Cardiac muscle cell (in vitro differentiated cells and primary cell): Measurements from ENCODE around the gene NTNG1. TPM values are rescaled to one million over a fixed set of nuclear protein-coding genes. Genes with fewer than 3 reads are reported as not detected.

Experiments used
- DNase-seq, 2 donors: peaks; one replicate each; pipeline versions ENCODE4 v3.0.0 to v3.0.0-alpha.2; 2010 to 2017; ENCODE audit warnings: low read depth in 1 of 2, low spot score in 1 of 2
- H3K27ac ChIP-seq: fragments of 200-600 bp; sonication (generic); 2 replicates; pipeline ENCODE4 v1.5.1; 2016
- H3K27me3 ChIP-seq: fragments of 200-600 bp; sonication (generic); 2 replicates; pipeline ENCODE4 v1.6.0; 2016; ENCODE audit warnings: control low read depth
- H3K36me3 ChIP-seq: fragments of 200-600 bp; sonication (generic); 2 replicates; pipeline ENCODE4 v1.5.1; 2016; ENCODE audit warnings: control low read depth
- H3K4me1 ChIP-seq: fragments of 200-600 bp; sonication (generic); 2 replicates; pipeline ENCODE4 v1.8.1; 2017; ENCODE audit warnings: low read depth, mild to moderate bottlenecking, mixed run types
- H3K4me3 ChIP-seq: fragments of 200-600 bp; sonication (generic); 2 replicates; pipeline ENCODE4 v1.5.1; 2016; ENCODE audit warnings: mild to moderate bottlenecking
- H3K9me3 ChIP-seq: fragments of 200-600 bp; sonication (generic); 2 replicates; pipeline ENCODE4 v1.5.1; 2017; ENCODE audit warnings: low read depth, mild to moderate bottlenecking, control low read depth
- polyA plus RNA-seq: library from polyadenylated mRNA; unstranded; fragments of >200 nt; fragmentation: Nextera tagmentation; extraction: Ambion mirVana; gene quantifications from 2 replicates; pipeline ENCODE4 v1.2.1, GENCODE V29; 2016
- total RNA-seq: library from RNA; depleted of rRNA; stranded (reverse); fragments of >200 nt; gene quantifications from 2 replicates; pipeline ENCODE4 v1.2.3, GENCODE V29; 2016
- TF ChIP-seq, protein P1 (sequence below): IDR thresholded peaks from 2 replicates; pipeline ENCODE4 v1.5.1; 2012; ENCODE audit warnings: low read depth, mild to moderate bottlenecking, low read length

The NTNG1 gene
- total and polyA plus RNA-seq, 2 experiments from 2014 or later, result 0.12 TPM; not detected in 1

DNA sequence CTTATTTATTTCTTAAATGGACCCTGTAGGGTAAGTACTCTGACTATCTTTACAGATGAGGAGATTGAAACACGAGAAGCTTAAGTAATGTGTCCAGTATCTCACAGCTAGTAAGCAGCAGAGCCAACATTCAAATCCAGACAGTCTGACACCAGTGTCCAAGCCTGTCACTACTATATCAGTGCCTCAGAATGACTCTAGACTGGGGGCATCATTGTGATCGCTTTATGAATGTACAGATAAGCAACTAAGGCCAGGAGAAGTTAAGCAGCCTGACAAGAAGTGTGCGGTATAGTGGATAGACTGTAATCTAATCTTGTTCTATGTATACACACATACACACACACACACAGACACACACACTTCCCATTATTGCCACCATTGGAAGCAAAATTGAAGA, 158.7 kb downstream of the NTNG1 start:
- Histone ChIP-seq H3K4me3 (no peak overlapping the region), H3K4me1 (no peaks in the 10 kb centered on the region), H3K9me3 (no peaks in the 10 kb centered on the region), H3K27me3 (peaks cover 4% of the 10 kb centered on the region), H3K27ac (no peak overlapping the region), H3K36me3 (no peaks in the 10 kb centered on the region)
- DNase-seq, result no peak
- TF ChIP-seq, protein P1, sequence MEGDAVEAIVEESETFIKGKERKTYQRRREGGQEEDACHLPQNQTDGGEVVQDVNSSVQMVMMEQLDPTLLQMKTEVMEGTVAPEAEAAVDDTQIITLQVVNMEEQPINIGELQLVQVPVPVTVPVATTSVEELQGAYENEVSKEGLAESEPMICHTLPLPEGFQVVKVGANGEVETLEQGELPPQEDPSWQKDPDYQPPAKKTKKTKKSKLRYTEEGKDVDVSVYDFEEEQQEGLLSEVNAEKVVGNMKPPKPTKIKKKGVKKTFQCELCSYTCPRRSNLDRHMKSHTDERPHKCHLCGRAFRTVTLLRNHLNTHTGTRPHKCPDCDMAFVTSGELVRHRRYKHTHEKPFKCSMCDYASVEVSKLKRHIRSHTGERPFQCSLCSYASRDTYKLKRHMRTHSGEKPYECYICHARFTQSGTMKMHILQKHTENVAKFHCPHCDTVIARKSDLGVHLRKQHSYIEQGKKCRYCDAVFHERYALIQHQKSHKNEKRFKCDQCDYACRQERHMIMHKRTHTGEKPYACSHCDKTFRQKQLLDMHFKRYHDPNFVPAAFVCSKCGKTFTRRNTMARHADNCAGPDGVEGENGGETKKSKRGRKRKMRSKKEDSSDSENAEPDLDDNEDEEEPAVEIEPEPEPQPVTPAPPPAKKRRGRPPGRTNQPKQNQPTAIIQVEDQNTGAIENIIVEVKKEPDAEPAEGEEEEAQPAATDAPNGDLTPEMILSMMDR, result no peak

DNA sequence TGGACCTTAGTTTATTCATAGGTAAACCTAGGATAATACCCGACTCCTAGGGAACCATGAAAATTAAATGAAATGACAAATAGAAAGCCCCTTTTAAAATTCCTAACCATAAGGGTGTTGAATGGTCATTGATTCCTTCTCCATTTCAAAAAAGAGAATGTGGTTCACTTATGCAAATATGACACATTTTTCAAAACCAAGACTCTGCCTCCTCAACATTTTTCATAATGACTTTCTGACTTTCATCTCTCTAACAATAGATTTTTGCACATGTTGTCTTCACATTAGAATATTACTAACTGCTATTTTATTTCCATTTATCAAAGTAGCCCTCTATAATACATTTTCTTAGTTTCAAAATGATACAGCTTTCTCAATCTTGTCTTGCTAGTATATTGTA, 169.1 kb downstream of the NTNG1 start:
- Histone ChIP-seq H3K9me3 (no peaks in the 10 kb centered on the region), H3K4me3 (no peak overlapping the region), H3K36me3 (no peaks in the 10 kb centered on the region), H3K27me3 (no peaks in the 10 kb centered on the region), H3K27ac (no peak overlapping the region), H3K4me1 (no peaks in the 10 kb centered on the region)
- TF ChIP-seq, protein P1, result no peak
- no peak for DNase-seq

DNA sequence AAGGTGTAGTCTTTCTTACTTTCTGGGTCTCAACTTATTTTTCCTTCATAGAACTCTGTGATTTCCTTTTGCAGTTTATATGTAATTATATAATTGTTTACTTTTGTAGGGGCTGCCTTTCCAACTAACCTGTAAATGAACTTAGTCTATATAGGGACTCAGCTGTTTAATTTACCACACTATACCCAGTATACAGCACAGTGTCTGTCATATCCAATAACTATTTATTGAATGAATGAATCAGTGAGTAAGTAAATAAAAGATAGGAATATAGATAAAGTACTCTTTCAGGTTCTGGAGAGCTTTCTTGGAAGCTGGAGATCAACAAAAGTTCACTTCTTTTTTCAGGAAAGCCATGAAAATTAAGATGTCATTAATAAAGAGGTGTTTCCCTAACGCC, 174.8 kb downstream of the NTNG1 start:
- H3K27me3 ChIP-seq, result no peaks in the 10 kb centered on the region
- no peaks in the 10 kb centered on the region for H3K4me1 ChIP-seq
- no peak overlapping the region for H3K27ac ChIP-seq
- DNase-seq, result no peak
- TF ChIP-seq, protein P1, result no peak
- H3K36me3 ChIP-seq, result no peaks in the 10 kb centered on the region
- no peaks in the 10 kb centered on the region for H3K9me3 ChIP-seq
- H3K4me3 ChIP-seq, result no peak overlapping the region

DNA sequence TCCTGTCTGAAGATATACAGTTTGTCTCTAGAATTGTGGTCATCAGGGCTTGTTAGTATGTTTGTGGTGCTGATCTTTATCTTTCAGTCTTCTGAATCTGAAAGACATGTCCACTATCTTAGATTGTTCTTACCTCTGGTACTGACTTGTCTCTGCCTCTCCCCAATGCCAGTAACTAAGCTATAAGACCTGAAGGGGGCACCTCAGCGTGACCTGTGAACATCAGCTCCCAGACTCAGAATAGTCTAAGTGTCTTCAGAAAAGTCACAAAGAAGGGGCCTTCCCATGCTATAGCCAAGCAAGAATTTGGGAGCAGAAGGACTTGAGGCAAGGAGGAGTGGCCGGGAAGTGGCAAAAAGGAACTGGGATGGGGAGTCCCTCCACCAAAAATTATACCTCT, 178.1 kb downstream of the NTNG1 start:
- H3K36me3 ChIP-seq, result no peaks in the 10 kb centered on the region
- H3K27me3 ChIP-seq, result no peaks in the 10 kb centered on the region
- H3K4me1 ChIP-seq, result no peaks in the 10 kb centered on the region
- no peak overlapping the region for H3K27ac ChIP-seq
- TF ChIP-seq, protein P1, result no peak
- H3K4me3 ChIP-seq, result no peak overlapping the region
- H3K9me3 ChIP-seq, result no peaks in the 10 kb centered on the region
- DNase-seq, result peak in 1 of 2 donors; percentile 3

DNA sequence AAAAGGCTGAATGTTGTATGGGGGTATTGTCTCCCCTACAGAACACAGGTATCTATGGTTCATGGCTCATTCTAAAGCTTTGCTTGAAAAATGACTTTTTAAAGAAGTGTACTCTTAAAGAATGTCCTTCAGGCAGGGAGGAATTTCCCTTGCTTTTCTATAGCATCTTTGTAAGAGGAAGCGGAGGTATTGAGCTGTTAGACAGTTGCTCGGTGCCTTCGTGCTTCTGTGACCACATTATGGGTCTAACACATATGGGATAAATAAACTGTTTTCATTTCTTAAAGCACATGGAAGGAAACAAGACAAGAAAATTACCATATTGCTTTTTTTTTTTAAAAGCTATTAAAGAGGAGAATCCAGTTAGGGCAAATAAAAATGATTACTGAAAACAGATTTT, 182.9 kb downstream of the NTNG1 start:
- no peak for DNase-seq
- Histone ChIP-seq H3K36me3 (no peaks in the 10 kb centered on the region), H3K4me1 (no peaks in the 10 kb centered on the region), H3K27ac (no peak overlapping the region), H3K9me3 (no peaks in the 10 kb centered on the region), H3K27me3 (no peaks in the 10 kb centered on the region), H3K4me3 (no peak overlapping the region)
- TF ChIP-seq, protein P1, result no peak
